Fibroblast of villous mesenchyme (primary cell): Measurements from ENCODE around the gene ALKBH3. TPM values are rescaled to one million over a fixed set of nuclear protein-coding genes. Genes with fewer than 3 reads are reported as not detected.

Experiments used
- DNase-seq: peaks from one replicate; pipeline ENCODE4 v3.0.0-alpha.2; 2010; ENCODE audit warnings: low read depth
- H3K4me3 ChIP-seq: 2 replicates; pipeline ENCODE4 v1.5.1; 2011; ENCODE audit warnings: low read depth, mild to moderate bottlenecking, low read length
- total RNA-seq: library from RNA; depleted of rRNA; stranded (reverse); fragments of >200 nt; gene quantifications from 2 replicates; pipeline ENCODE4 v1.2.3, GENCODE V29; 2012
- TF ChIP-seq, protein P1 (sequence below): IDR thresholded peaks from 2 replicates; pipeline ENCODE4 v1.5.1; 2012; ENCODE audit warnings: low read depth, mild to moderate bottlenecking, low read length; ENCODE audit not compliant: insufficient read depth

Gene ALKBH3
- total RNA-seq, 1 donor, result 33.7 TPM

GRCh38 chr11:43943931-43944751 lies 63.5 kb downstream of the ALKBH3 start:
- DNase-seq, result peak; percentile 36
- TF ChIP-seq, protein P1, sequence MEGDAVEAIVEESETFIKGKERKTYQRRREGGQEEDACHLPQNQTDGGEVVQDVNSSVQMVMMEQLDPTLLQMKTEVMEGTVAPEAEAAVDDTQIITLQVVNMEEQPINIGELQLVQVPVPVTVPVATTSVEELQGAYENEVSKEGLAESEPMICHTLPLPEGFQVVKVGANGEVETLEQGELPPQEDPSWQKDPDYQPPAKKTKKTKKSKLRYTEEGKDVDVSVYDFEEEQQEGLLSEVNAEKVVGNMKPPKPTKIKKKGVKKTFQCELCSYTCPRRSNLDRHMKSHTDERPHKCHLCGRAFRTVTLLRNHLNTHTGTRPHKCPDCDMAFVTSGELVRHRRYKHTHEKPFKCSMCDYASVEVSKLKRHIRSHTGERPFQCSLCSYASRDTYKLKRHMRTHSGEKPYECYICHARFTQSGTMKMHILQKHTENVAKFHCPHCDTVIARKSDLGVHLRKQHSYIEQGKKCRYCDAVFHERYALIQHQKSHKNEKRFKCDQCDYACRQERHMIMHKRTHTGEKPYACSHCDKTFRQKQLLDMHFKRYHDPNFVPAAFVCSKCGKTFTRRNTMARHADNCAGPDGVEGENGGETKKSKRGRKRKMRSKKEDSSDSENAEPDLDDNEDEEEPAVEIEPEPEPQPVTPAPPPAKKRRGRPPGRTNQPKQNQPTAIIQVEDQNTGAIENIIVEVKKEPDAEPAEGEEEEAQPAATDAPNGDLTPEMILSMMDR, result no peak

GRCh38 chr11:43944761-43945311 lies 64.2 kb downstream of the ALKBH3 start:
- TF ChIP-seq, protein P1, result peak; percentile 80
- DNase-seq, result peak; percentile 65
- peak overlapping the region; percentile 58 for H3K4me3 ChIP-seq

More at GRCh38 chr11:43943931-43944751, 63.5 kb downstream of the ALKBH3 start:
- H3K4me3 ChIP-seq, result peak overlapping the region; percentile 58

DNA sequence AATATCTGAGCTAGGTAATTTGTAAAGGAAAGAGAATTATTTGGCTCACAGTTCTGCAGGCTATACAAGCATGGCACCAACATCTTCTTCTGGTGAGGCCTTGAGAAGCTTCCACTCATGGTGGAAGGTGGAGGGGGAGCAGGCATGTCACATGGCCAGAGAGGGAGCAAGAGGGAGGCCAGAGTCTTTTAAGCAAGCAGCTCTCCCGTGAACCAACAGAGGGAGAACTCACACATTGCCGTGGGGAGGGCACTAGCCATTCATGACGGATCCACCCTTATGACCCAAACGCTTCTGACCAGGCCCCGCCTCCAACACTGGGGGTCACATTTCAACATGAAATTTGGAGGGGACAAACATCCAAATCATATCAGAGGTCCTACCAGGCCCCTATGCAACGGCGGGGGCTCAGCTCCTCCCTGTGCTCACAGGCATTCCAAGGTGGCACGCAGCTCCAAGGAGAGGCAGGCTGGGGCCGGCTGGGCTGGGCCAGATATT lies 66.4 kb downstream of the ALKBH3 start:
- H3K4me3 ChIP-seq, result no peak overlapping the region
- peak; percentile 59 for DNase-seq
- TF ChIP-seq, protein P1, result peak; percentile 31

- no peak overlapping the region for H3K4me3 ChIP-seq
- no peak for DNase-seq
- TF ChIP-seq, protein P1, result no peak
Measured at GRCh38 chr11:43947815-43948214, 67.2 kb downstream of the ALKBH3 start.

GRCh38 chr11:43948341-43949225 lies 68.0 kb downstream of the ALKBH3 start:
- TF ChIP-seq, protein P1, result no peak
- no peak for DNase-seq
- no peak overlapping the region for H3K4me3 ChIP-seq

DNA sequence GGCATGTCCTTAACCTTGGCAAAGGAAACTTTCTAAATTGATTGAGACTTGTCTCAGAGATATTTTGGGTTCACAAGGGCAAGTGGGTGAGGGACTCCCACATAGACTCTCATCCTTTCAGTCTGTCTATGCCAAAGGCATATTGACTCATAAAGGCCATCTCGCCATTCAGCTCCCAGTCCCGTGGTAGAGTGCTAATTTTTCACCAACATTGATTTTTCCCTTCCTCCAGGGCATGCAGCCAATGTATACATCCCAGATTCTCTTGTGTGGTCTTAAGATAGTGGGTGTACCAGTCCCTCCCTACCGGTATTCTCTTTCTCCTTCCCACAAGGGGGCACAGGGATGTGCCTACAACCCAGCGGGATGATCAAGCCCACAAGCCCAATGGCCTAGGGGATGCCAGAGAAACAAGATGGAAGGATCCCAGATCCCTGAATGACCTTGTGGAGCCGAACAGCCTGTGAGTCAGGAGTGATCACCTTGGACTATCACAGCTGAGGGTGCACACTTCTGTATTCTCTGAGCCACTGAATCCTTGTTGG lies 69.8 kb downstream of the ALKBH3 start:
- DNase-seq, result no peak

More for the DNA sequence above, 69.8 kb downstream of the ALKBH3 start:
- H3K4me3 ChIP-seq, result no peak overlapping the region
- TF ChIP-seq, protein P1, result no peak
